Skin of body (tissue), 3 donors: ENCODE measurements around the gene PNPLA4. TPM values are rescaled to one million over a fixed set of nuclear protein-coding genes. Genes with fewer than 3 reads are reported as not detected.

Source experiments
- DNase-seq: peaks from one replicate; lab custom pipeline; 2025; lab: John Stamatoyannopoulos, UW
- small RNA-seq: library from RNA; depleted of rRNA; stranded (forward); fragments of <200 nt; gene quantifications from one replicate; pipeline ENCODE3, GENCODE V24; 2014; ENCODE audit warnings: low replicate concordance
- total RNA-seq: library from RNA; depleted of rRNA; stranded (reverse); fragments of >200 nt; gene quantifications from one replicate; pipeline ENCODE4 v1.2.3, GENCODE V29; 2014

PNPLA4 gene
- total RNA-seq, 1 donor from 2014 or later = 9.8 TPM

DNA sequence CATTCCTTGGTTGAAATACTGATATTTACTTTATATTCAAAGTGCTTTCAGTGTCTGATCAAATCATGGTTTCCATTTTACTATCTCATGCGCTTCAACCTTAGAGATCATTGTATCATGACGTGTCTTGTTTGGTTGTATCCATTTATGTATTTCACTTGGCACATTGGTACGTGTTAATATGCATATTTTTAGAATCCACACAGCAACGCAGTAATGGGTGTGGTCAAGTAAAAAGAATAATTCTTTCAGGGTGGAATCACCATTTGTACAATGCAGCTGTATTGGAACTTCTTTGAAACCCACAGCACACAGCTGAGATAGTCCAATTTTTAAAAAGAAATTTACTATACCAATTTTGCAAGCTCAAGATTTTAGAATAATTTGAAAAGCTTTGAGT lies 55.2 kb downstream of the PNPLA4 start:
- DNase-seq = no peak

DNA sequence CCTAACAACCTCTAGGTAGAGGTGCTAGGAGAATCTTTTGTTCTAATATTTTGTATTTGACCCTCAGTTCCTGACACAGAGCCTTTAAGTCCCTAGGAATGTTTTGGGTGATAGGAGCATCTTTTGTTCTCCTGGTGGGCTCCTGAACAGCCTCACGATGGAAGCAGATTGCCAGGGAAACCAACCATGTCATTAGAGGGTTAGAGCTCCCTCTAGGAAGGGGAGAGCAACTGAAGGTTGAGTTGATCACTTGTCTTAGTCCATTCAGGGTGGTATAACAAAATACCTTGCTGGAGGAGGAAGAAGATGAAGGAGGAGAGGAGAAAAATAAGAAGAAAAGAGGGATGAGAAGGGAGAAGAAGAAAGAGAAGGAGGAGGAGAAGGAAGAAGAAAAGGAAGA lies 75.0 kb downstream of the PNPLA4 start:
- DNase-seq = no peak

Small RNA genes lying within 50 kb of the gene (small RNA-seq; reads per million reads assigned to genes)
- not detected for gene AC005296.1

Other genes with a start within 250 kb of the PNPLA4 start
- not detected for gene VCX, start 84.2 kb downstream of the PNPLA4 start, total RNA-seq
- not detected for gene VCX2, start 243.9 kb upstream of the PNPLA4 start, total RNA-seq